Vagina (tissue), 2 donors: ENCODE measurements around the gene STK32B.

Source experiments
- CTCF ChIP-seq, 3 experiments: fragments of 450-650 bp in 2 of 3; fragments of 200-600 bp in 1 of 3; sonication (generic) in 1 of 3; IDR thresholded peaks; one replicate each; pipeline ENCODE4 v1.5.1; 2017 to 2019; ENCODE audit warnings: antibody characterized with exemption in 3 of 3, mild to moderate bottlenecking in 2 of 3, moderate library complexity in 2 of 3
- POLR2A ChIP-seq, 2 donors: fragments of 450-650 bp; IDR thresholded peaks; one replicate each; pipeline ENCODE4 v1.6.1; 2017; ENCODE audit warnings: antibody characterized with exemption in 2 of 2, mild to moderate bottlenecking in 2 of 2, moderate library complexity in 2 of 2

- TF ChIP-seq POLR2A (IDR thresholded peaks at IDR 0.05) (no peak), CTCF (IDR thresholded peaks at IDR 0.05) (no peak)
These were observed 381.9 kb downstream of the STK32B start for GRCh38 chr4:5433196-5433595.
